Fibroblast of skin of left quadriceps (primary cell): Measurements from ENCODE around the gene NUP133.
"Not testable (repeated sequence)": the region's sequence is repeated elsewhere in the genome, so short reads cannot be mapped to it uniquely, and the experiment has no call there.

Experiments used
- DNase-seq, 2 experiments: peaks; one replicate each; pipeline ENCODE4 v3.0.0-alpha.2; 2013; ENCODE audit warnings: low read depth in 2 of 2

Gene NUP133

DNA sequence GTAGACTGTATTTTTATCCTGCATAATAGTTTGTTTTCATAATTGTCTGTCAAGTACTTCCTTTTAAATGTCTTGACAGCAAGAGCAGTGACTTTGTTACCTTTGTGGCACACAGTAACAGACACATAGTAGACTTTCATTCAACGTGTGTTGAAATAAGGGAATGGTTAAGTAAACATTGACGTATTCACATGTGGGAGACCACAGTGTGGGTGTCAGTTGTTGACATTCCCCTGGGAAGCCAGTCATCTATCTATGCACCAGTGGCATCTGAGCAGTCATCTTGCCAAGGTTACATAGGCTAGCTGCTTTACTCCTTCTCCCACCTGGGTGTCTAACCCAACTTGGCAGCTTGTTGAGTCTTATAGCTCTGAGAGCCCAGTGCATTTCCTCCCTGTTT lies 1.4 kb upstream of the NUP133 start:
- DNase-seq = no peak

DNA sequence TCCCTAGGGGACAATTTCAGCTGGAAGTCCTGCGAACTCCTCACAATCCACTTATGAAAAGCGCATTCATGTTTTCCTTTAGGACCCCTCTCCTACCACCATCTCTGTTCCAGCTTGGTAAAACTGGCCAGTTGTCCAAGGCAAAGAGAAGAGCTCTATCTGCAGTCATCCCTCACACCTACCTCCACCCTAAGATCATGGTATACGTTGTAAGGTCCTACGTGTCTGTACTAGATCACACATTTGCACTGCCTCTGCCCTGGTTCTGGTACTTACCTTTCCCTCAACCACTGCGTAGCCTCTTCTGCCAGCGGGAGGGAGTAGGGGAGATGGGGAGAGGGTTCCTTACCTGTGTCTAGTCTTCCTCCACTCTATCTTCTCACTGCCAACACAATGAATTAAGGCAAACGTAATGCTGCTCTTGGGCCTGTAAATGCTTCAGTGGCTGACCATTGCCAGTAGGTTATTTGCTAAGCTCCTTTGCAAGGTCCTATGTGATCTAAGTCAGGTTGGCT lies 739 bp upstream of the NUP133 start:
- DNase-seq = no peak

DNA sequence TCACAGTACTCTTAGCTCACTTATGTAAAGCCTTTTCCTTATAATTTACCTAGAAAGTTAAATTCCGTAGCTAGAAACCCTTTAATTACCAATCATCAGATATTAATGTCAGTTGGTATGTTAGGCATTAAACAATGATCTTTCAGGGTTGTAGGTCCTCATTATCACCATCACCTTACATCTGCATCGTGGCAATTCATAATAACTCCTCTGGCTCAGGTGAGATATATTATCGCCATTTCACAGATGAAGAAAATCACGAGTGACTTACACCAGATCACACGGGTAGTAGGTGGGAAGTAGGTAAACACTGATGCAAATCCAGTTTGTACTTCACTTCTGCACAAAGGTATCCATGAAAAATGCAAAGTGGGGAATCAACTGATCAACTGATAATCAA lies 639 bp downstream of the NUP133 start:
- no peak for DNase-seq

DNA sequence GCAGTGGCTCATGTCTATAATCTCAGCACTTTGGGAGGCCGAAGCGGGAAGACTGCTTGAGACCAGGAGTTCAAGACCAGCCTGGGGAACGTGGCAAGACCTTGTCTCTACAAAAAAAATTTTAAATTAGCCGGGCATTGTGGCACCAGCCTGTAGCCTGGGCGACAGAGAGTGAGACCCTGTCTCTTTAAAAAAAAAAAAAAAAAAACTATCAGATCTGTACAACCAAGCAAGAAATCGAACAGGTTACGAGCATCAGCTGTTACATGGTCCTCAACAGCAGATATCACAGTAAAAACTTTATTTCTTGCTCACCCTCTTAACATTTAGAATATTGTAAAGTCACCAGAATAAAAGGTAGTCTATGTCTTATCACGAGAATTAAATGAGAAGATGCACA lies 1.5 kb downstream of the NUP133 start:
- DNase-seq = no peak

DNA sequence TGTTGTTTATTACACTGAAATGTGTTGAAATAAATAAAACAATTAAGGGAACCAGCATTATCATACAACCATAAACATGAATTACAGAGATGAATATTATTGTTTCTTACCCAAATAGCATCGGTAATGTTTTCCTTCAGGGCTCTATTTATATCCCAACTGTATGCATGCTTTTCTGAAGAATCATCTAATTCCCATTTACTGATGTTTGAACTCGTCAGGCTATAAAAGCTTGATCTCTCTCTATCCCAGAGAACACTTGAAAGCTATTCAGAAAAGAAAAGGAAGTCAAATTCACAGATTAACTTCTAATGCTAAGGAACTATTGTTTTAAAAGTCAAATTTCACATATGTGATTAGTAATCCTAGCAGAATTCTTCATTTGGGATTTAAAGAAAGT lies 12.4 kb downstream of the NUP133 start:
- no peak for DNase-seq

DNA sequence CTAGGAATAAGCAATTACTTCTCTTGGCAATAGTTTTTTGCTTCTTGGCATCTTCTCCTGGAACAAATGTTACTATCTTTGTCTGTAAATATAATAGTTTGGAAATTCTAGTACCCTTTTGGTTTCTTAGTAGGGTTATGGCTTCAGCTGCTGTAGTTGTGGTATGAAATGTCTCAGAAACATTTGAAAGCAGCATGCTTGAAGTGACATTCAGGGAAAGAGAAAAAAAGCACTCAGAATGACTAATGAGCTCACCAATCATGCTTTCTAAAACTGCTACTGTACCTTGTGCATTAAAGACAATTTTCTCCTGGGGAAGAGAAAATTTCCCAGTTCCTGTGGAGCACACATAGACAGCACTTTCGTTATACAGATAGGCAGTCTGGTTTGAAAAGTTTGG lies 21.0 kb downstream of the NUP133 start:
- no peak for DNase-seq

DNA sequence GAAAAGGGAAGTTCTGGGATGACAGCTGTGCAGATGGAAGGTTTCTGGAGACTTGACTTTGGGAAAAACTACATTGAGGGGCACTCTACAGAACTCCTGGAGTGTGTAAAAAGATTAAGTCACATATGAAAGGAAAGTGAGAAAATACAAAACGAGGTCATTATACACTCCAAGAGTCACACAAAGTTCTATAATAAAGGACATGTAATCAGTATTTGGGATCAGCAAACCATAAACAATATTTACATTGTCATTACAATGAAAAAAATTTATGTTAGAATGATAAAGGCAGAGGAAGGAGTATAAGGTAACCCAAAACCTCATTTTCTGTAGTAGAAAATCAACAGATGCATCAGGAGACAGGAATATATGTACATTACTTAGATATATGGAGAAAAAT lies 22.8 kb downstream of the NUP133 start:
- no peak for DNase-seq

DNA sequence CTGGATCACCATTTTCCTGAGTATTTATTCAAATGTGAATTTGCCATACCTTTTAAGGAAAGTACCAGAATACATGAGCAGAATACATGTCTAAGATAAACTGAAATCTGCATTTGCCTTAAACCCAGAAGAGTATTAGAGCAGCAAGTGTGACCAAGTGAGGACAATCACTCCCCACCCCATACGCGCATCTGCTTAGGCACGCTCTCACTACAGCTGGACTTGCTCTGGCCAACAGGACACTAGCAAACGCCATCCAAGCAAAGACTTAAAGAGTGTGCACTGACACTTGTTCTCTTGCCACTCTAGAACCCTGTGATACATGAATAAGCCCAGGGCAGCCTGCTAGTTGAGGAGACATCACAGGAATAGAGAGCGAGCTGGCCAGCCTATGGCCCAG lies 25.6 kb downstream of the NUP133 start:
- DNase-seq = no peak

DNA sequence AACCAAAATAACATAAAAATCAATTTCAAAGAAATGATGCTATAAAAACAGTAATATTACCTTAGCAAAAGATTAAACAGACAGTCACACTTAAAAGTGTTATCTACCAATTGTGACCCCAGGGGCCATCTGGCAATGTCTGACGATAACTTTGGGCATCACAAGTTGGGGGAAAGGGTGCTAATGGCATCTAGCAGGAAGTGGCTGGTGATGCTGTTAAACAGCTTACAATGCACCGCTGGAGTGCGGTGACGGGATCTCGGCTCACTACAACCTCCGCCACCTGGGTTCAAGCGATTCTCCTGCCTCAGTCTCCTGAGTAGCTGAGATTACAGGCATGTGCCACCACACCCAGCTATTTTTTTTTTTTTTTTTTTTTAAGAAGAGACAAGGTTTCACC lies 27.6 kb downstream of the NUP133 start:
- no peak for DNase-seq

DNA sequence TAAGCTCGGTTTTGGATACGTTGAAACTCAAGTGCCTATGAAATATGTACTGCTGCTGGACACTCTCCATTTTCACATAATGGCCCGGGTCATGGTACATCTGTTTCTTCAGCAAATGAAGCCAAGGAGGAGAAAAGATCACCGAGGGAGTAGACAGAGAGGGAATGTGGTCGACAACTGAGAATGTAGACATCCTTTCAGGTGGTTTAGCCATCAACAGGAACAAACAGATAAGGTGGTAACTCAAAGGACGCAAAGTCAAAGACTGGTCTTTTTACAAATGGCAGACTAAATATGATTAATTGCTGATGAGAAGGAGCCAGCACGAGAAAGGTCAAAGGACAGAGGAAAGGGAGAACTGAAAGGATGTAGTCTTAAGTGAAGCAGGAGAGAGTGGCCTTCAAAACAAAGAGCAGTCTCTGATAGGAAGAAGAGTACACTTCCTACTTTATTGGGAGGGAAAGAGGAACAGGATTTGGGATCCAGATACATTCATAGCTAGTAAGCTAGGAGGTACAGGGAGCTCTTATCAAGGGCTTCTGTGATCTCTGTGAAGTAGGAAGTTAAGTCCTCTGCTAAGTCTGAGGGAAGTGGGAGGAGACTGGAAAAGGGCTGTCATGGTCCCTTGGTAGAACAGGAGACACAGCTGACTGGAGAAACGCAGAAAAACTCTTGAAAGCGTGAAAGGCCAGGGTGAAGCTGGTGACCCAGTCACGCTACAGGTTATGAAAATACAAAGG lies 28.3 kb downstream of the NUP133 start:
- DNase-seq = no peak

DNA sequence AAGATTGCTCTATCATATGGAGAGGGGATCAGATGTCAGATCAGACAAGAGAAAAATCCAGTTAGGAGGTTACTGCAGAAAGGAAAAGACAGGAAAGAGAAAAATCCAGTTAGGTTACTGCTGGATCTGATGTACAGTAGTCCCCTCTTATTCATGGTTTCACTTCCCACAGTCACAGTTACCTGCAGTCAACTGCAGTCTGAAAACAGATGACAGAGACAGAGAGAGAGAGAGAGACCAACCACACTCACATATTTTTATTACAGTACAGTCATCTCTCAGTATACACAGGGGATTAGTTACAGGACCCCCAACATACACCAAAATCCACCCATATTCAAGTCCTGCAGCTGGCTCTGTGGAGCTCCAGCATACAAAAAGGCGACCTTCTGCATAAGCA lies 29.3 kb downstream of the NUP133 start:
- DNase-seq = no peak

DNA sequence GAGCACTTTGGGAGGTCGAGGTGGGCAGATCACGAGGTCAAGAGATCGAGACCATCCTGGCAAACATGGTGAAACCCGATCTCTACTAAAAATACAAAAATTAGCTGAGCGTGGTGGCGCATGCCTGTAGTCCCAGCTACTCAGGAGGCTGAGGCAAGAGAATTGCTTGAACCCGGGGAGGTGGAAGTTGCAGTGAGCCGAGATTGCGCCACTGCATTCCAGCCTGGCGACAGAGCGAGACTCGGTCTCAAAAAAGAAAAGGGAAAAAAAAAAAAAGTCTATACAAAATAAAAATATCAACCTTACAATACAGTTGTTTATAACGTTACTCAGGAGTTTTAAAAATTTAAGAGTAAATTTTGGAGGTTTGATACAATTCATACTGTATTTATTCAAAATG lies 32.3 kb downstream of the NUP133 start:
- DNase-seq = not testable (repeated sequence)

DNA sequence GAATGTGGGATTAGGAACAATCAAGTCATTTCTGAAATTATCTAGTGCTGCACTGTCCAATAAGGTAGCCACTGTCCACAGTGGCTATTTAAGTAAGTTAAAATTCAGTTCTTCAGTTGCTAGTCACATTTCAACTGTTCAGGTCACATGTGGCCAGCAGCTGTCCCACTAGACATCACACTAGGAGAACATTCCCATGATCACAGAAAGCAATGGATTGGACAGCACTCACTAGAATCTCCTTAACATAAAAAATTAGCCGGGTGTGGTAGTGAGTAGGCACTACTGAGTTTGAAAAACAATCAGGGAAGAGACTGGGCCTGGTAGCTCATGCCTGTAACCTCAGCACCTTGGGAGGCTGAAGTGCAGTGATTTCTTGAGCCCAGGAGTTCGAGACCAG lies 33.6 kb downstream of the NUP133 start:
- DNase-seq = no peak

DNA sequence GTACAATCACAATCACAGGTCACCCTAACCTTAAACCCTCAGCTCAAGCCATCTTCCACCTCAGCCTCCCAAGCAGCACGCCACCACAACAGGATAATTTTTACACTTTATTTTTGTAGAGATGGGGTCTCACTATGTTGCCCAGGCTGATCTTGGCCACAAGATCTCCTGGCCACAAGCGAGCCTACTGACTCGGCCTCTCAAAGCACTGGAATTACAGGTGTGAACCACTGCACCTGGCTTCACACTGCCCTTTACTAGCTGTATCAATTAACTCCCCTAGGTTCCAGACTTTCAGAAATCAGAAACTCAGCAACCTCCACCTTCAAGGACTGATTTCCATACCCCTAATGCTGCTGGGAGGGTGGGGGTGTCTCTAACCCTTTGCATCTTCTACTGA lies 37.0 kb downstream of the NUP133 start:
- no peak for DNase-seq

DNA sequence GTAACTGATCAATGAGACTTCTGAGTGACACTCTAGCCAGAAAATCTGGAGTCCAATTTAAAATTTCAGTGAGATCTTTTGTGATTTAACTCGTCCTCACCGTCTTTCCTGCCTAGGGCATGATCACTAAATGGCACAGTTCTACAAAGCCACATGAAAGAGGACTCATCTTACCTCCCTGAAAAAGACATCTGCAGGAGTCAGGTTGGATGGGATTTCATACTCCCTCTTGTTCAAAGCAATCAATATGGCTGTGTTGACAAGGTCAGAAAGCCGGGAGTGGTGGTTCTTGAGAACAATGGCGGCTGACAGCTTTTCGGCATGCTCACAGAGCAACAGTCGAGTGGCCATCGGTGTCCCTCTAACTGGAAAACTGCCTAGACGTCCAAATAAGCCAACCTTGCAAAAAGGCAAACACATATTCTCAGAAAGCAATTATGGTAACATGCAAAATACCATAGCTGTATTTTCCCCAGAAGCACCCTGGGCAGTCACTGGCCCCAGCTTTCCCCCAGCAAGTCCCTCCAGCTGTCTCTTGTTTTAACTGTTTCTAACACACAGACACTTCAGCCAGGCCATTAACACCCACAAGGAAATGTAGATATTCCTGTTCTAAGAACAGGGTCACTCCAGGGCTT lies 37.6 kb downstream of the NUP133 start:
- no peak for DNase-seq

DNA sequence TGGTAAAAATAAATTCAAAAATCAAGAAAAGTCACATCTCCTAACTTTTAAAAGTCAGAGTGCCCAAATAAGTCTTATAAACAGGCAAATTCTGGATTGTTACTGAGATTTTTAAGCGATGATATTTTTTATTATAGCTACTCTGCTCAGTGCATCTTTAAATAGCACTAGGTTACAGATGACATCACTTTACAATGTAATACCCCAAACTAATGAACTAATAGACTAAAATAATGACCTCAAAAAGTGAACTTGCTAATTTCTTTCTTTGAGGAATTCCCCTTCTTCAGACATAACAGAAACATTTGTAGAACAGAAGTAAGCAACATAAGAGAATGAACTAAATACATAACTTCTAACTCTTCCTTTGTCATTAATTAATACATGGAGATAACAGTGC lies 41.3 kb downstream of the NUP133 start:
- DNase-seq = no peak

DNA sequence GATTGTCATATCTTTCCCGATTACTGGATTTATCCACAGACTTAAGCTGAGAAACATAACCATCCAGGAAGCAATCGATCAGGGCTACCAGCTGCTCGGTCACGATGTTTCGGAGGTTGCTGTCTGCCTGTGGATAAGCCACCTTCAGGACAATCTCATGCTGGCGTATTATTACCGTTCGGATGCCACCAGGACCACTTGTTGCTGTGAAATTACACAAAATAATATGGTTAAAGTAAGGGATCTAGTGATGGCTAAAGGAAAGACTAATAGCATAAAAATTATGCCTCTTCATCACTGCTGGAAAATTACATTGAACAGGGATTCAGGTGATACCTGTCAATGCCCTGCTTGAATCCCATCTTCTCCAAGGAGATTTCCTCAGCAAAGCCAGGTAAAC lies 43.5 kb downstream of the NUP133 start:
- no peak for DNase-seq

DNA sequence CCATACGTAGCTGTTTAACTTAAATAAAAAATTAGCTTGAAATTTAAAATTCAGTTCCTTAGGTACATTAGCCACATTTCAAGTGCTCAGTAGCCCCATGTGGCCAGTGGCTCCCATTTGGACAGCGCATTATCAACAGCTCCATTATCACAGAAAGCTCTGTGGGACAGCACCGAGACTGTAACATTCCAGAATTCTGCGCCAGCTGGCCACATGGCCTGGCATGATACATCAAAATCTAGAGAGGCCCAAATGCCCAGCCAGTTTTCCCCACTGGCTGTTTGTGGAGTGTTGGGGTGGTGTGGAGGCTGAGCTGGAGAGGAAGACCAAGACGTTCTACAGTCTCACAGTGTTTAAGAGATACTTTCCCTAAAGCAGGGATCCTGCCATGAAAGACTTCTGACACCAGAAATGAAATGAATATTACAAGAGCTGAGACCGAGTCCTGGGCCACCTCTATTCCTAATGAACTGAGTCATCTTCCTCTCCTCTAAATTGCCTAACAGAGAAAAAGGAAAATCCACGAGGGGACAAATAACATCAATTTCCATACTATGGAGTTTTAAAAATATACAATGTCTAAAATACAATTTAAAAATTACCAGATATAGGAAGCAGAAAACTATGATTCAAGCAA lies 47.0 kb downstream of the NUP133 start:
- no peak for DNase-seq

DNA sequence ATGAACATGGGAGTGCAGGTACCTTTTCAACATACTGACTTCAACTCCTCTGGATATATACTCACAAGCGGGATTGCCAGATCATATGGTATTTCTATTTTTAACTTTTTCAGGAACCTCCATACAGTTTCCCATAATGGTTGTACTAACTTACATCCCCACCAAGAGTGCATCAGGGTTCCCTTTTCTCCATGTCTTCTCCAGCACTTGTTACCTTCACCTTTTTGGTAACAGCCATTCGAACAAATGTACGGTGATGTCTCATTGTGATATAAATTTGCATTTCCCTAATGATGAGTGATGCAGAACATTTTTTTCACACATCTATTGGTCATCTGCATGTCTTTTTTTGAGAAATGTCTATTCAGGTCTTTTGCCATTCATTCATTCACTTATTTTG lies 48.3 kb downstream of the NUP133 start:
- no peak for DNase-seq

DNA sequence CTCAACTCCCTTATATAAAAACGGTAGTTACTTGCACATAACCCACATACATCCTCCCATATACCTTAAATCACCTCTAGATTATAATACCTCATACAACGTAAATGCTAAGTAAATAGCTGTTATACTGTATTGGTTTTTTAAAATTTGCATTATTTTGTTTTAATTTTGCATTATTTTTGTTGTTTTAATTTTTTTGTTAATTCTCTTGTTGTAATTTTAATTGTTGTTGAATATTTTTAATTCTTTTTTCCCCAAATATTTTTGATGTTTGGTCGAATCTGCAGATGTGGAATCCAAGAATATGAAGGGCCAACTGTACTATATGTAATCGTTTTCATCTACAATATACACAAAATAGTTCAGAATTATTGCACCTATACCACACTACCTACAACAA lies 50.7 kb downstream of the NUP133 start:
- DNase-seq = no peak

DNA sequence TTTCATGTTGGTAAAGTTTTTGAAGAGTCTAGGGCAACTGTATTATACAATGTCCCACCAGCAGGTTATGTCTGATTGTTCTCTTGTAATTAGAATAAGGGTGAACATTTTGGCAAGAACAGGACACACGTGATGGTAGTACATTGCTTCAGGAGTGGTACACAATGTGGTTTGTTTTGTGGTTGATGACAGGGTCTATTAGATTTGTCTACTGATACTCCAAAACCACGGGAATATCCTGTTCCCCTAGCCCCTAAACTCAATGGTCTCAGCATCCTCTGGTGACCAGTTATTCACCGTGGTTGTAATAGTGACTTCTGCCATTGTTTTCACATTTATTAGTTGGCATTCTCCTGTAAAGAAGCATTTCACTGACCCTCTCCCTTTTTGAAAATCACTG lies 52.1 kb downstream of the NUP133 start:
- DNase-seq = no peak

DNA sequence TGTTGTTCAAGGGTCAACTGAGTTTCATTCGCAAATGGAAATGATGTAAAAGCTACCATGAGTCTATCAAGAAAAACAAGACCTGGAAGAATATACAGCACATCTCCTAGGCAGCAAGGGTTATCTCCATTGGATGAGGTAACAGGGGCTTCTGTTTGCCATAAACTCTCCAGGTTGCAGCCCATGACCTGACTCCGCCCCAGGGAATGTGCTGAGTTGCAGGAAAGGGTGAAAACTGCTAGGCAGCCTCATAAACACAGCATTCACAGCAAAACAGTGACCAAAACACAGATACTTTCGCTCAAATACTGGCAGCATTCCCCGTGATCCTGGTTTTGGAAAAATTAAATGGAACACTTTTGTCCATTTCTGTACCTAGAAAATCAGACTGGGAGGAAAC lies 54.1 kb downstream of the NUP133 start:
- DNase-seq = no peak
